ENCODE results near the gene NPHP1. TPM values are rescaled to one million over a fixed set of nuclear protein-coding genes. Genes with fewer than 3 reads are reported as not detected.

The NPHP1 gene
- total RNA-seq, 4 donors from 2014 or later: 4.2 to 11.4 (median 6.7) TPM

GRCh38 chr2:110121052-110121334, 83.8 kb downstream of the NPHP1 start:
- no peak for TF ChIP-seq CTCF (IDR thresholded peaks at IDR 0.05; ENCODE audit: low read depth)

GRCh38 chr2:110120171-110121051, 84.4 kb downstream of the NPHP1 start:
- TF ChIP-seq CTCF (IDR thresholded peaks at IDR 0.05; ENCODE audit: low read depth): no peak

- TF ChIP-seq CTCF (IDR thresholded peaks at IDR 0.05; ENCODE audit: low read depth): no peak
Measured at GRCh38 chr2:110116033-110116710, 88.6 kb downstream of the NPHP1 start.

- no peak for TF ChIP-seq CTCF (IDR thresholded peaks at IDR 0.05; ENCODE audit: low read depth)
Measured at GRCh38 chr2:110115291-110116032, 89.4 kb downstream of the NPHP1 start, which contains the start of gene MALL. Gene MALL (minus strand): TSS chr2:110115822. CDS start chr2:110115792, 30 bp downstream.

GRCh38 chr2:110114831-110115255, 90.0 kb downstream of the NPHP1 start:
- no peak for TF ChIP-seq CTCF (IDR thresholded peaks at IDR 0.05; ENCODE audit: low read depth)

GRCh38 chr2:110113961-110114591, 90.7 kb downstream of the NPHP1 start:
- TF ChIP-seq CTCF (IDR thresholded peaks at IDR 0.05; ENCODE audit: low read depth): no peak

Data from subcutaneous adipose tissue (tissue), 4 donors.